Stimulated activated CD8-positive, alpha-beta memory T cell treated with anti-CD3 and anti-CD28 coated beads, Interleukin-7, amount 100 ng/mL, for 4 hours (primary cell): ENCODE data around the gene MRTFB.
"Not testable (repeated sequence)": the region's sequence is repeated elsewhere in the genome, so short reads cannot be mapped to it uniquely, and the experiment has no call there.

Source experiments
- DNase-seq, 2 donors: peaks; one replicate each; pipeline ENCODE4 v3.0.0-alpha.2; 2020; ENCODE audit warnings: low read depth in 2 of 2

Gene MRTFB

DNA sequence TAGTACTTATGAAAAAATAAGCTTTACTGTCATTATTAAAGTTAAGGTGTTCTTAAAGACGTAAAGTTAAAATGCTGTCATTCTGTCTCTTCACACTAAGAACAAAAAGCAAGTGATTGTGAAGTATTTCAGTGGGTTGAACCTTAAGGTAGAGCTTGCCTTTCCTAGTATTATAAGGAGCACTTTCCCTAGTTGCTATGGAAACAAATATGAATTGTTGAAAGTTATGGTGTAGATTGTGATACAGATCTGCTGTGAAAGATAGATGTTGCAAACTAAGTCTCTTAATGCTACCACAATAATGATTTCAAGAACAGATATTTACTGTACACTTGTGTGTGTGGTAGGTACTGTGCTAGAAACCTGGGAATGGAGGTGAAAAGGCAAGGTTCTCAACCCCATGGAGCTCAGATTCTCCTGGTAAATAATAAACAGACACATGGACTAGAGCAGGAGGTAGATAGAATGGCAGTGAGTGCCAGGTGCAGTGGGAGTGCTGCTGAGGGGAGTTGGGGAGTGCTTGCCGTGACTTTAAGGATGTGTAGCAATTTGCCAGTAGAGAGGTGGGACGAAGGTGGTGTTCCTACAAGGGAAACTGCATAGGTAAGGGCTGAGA, 34.7 kb downstream of the MRTFB start:
- no peak for DNase-seq

- DNase-seq = no peak
Measured at GRCh38 chr16:14106457-14106856, 35.3 kb downstream of the MRTFB start.

DNA sequence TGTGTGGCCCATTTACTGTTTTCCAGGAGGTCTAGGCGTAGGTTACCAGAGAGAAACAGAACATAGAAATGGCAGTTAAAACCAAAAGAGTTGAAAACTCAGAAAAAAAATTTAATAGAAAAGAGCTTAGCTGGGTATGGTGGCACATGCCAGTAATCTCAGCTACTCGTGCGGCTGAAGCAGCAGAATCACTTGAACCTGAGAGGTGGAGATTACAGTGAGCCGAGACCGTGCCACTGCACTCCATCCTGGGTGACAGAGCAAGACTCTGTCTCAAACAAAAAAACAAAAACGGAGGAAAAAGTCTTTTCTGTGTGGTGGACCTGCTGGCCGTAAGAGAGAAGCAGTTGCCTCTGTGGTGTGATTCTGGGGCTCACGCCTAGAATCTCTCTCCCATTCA, 35.8 kb downstream of the MRTFB start:
- no peak for DNase-seq

GRCh38 chr16:14109077-14109775, 38.1 kb downstream of the MRTFB start:
- no peak for DNase-seq

- DNase-seq = no peak
Measured at GRCh38 chr16:14109782-14110727, 38.9 kb downstream of the MRTFB start.

GRCh38 chr16:14110728-14111251, 39.7 kb downstream of the MRTFB start:
- no peak for DNase-seq

- no peak for DNase-seq
Measured at GRCh38 chr16:14111713-14112538, 40.8 kb downstream of the MRTFB start.

DNA sequence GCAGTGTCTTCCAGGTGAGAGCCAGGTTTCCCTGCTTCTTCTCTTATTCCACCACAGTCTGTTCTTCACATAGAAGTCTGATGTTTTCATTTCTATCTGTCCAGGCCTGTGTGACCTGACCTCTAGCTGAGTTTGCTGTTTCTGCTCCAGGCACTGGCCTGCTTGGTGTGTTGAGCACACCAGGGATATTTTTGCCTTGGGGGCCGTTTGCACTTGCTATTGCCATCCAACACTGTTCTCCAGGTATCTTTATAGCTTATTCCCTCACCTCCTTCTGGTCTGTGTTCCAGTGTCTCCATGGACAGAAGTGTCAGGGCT, 41.4 kb downstream of the MRTFB start:
- no peak for DNase-seq

GRCh38 chr16:14113344-14113743, 42.2 kb downstream of the MRTFB start:
- no peak for DNase-seq

- no peak for DNase-seq
Measured at GRCh38 chr16:14117051-14117450, 45.9 kb downstream of the MRTFB start.

DNA sequence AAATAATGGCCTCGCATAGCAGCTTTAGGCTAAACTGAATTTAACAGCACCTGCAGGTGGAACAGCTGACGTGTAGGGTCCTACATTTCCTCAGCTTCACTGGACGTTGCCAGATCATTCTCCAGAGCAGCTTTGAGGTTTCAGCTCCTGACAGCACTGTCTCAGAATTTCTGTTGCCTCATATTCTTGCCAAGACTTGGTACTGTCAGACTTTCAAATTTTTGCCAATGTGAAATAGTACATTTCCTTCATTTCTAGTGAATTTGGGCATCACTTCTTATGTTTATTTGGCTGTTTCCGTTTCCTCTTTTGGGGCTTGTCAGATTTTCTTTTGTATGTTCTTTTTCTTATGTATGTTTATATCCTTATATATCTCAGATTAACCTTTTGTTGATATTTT, 48.7 kb downstream of the MRTFB start:
- DNase-seq = no peak

DNA sequence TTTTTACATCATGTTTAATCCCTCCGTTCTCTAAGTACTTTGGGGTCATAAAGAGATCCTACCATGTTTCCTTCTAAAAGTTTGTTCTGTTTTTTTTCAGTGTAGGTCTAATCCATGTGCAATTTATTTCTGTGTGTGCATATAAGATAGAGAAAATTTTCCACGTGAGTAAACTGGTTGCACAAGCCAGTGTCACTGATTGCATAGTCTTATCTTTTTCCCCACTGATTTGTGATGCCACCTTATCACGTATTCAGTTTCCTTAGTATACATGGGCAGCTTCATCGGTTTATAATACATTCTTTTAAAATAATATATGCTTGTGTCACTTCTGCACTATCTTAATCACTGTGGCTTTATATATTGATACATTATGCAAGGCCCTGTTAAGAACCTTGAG, 49.2 kb downstream of the MRTFB start:
- DNase-seq = no peak

- no peak for DNase-seq
Measured at GRCh38 chr16:14121142-14121541, 50.0 kb downstream of the MRTFB start.

DNA sequence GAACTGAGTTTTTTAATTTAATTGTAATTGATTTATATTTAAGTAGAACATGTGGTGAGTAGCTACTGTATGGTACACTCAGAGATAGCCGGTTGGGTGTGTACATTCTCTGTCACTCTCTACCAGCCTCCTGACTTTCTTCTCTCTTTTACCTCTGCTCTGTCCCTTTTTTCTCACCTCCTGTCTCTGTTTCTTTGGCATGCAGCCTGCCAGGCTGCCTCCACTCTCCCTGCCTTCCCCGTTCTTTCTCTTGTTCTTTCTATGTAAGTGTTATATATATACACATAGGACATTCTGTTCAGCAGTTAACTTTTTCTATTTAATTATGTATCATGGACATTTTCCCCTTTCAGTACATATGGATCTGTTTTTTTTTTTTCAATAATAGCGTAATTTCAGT, 50.8 kb downstream of the MRTFB start:
- no peak for DNase-seq

GRCh38 chr16:14122430-14122829, 51.3 kb downstream of the MRTFB start:
- DNase-seq = not testable (repeated sequence)

DNA sequence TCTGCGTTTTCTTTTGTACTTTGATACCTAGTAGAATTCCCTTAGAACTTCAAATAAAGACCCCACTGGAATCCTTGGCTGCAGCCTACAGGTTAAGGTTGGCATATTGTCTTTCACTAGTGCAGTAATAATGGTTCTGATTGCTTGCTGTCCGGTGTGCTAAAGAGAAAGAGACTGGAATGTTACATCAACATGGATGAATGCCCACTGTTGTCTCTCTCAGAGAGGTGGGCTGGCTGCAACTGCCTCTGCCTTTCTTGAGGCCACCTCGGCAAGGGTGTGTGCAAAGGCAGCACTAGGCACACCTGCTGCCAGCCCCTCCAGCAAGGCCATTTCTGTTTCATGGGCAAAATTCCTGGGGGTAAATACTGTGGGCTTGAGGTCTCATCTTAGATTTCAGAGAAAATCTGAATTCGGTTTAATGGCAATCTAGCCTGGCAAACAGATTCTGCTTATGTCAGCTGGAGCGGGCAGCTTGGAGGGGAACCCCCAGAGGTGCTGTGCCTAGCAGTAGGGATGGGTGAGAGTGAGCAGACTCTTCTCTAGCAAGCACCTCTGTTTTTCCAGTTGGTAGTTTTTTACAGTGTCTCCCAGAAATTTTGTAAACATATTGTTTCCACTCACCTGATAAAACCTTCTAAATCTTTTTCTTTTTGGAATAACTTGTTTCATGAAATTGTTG, 54.0 kb downstream of the MRTFB start:
- DNase-seq = no peak

GRCh38 chr16:14125708-14126107, 54.6 kb downstream of the MRTFB start:
- no peak for DNase-seq

- no peak for DNase-seq
Measured at GRCh38 chr16:14128097-14128496, 57.0 kb downstream of the MRTFB start.

DNA sequence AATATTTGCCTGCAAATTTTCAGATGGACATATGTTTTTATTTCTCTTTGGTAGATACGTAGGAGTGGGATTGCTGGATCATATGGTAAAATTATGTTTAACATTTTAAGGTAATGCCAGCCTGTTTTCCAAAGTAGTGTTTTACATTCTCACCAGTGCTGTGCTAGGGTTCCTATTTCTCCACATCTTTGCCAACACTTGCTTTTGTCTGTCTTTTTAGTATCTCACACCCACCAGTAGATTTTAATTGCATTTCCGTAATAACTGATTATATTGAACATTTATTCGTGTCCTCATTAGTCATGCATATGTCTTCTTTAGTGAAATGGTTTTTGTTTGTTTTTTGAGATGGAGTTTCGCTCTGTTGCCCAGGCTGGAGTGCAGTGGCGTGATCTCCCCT, 58.4 kb downstream of the MRTFB start:
- no peak for DNase-seq

DNA sequence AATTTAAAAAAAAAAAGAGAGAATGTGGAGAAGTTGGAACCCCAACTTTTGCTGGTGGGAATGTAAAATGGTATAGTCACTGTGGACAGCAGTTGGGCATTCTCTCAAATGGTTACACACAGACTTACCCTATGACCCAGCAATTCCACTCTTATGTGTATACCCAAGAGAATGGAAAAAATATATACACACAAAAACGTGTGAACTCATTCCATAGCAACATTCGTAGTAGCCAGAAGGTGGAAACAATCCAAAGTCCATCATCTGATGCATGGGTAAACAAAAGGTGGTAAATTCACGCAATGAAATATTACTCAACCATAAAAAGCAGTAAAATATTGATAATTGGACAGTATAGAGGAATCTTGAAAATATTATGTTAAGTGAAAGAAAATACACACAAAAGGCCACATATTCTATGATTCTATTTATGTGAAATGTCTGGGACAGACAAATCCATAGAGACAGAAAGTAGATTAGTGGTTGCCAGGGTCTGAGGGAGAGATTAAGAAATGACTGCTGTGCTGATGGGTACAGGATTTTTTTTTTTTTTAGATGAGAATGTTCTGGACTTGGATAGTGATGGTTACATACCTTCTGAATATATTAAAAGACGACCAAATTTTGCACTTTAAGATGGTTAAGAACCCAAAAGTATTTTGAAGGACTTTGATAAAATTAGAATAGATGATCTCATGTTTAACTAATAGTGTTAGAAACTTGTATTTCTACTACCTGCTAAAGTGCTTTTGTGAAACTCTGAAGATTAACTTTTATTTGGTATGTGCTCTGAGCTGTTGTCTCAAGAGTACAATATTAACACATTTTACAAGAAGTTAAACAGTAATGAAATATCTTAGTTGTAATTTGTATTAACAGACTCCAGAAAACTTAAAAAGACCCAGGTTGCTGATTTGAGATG, 60.9 kb downstream of the MRTFB start:
- DNase-seq = no peak
